OCI-LY7 (cell line): ENCODE results near the gene ROBO1. TPM values are rescaled to one million over a fixed set of nuclear protein-coding genes. Genes with fewer than 3 reads are reported as not detected.

Experiments used
- BruUV-seq: library from RNA; stranded (reverse); fragments of 400-500 nt; replicated peaks from 2 replicates; lab custom pipeline; 2021; lab: Mats Ljungman, UMichigan
- CTCF ChIA-PET: fragments of 300-600 bp; sonication (Branson Sonifier 250); formaldehyde crosslinking; loops from one replicate; lab custom pipeline; 2022; ENCODE audit warnings: antibody characterized with exemption; ENCODE audit not compliant: unreplicated experiment; lab: Charles Lee
- POLR2A ChIA-PET: fragments of 300-600 bp; sonication (Branson Sonifier 250); formaldehyde crosslinking; loops from one replicate; lab custom pipeline; 2022; ENCODE audit warnings: antibody characterized with exemption; lab: Charles Lee
- DNase-seq: peaks from one replicate; pipeline ENCODE4 v3.0.0-alpha.2; 2015; ENCODE audit warnings: low spot score
- H2AFZ ChIP-seq: fragments of 200-600 bp; sonication (generic), shearing (Covaris generic); 2 replicates; pipeline ENCODE4 v1.6.1; 2014; ENCODE audit warnings: mild to moderate bottlenecking, antibody characterized with exemption, low read length, moderate library complexity
- H3K27ac ChIP-seq: fragments of 200-600 bp; sonication (generic); 2 replicates; pipeline ENCODE4 v1.5.1; 2014; ENCODE audit warnings: mixed run types, low read depth, mild to moderate bottlenecking, moderate library complexity, low read length, inconsistent platforms; ENCODE audit not compliant: poor library complexity, severe bottlenecking
- H3K36me3 ChIP-seq: fragments of 200-600 bp; sonication (generic); 2 replicates; pipeline ENCODE4 v1.6.1; 2014; ENCODE audit warnings: mild to moderate bottlenecking, antibody characterized with exemption, low read length, moderate library complexity, mixed read lengths; ENCODE audit not compliant: insufficient read depth
- H3K4me1 ChIP-seq: fragments of 200-600 bp; sonication (generic); 2 replicates; pipeline ENCODE4 v1.5.1; 2014; ENCODE audit warnings: mild to moderate bottlenecking, low read length; ENCODE audit not compliant: insufficient read depth, poor library complexity, severe bottlenecking
- H3K4me2 ChIP-seq: fragments of 200-600 bp; sonication (generic); 2 replicates; pipeline ENCODE4 v1.6.1; 2014; ENCODE audit warnings: mild to moderate bottlenecking, low read length
- H3K4me3 ChIP-seq: fragments of 200-600 bp; sonication (generic); 2 replicates; pipeline ENCODE4 v1.5.1; 2014; ENCODE audit warnings: mild to moderate bottlenecking, low read depth, low read length; ENCODE audit not compliant: poor library complexity, severe bottlenecking
- H3K79me2 ChIP-seq: fragments of 200-600 bp; sonication (generic); 2 replicates; pipeline ENCODE4 v1.6.1; 2016; ENCODE audit warnings: low read depth, mild to moderate bottlenecking, low read length, moderate library complexity, mixed read lengths; ENCODE audit not compliant: insufficient read depth
- H3K9me2 ChIP-seq: fragments of 200-600 bp; sonication (generic); 2 replicates; pipeline ENCODE4 v1.6.1; 2016; ENCODE audit warnings: mild to moderate bottlenecking, low read length, mixed read lengths; ENCODE audit not compliant: insufficient read depth
- H3K9me3 ChIP-seq: fragments of 200-600 bp; sonication (generic); 2 replicates; pipeline ENCODE4 v1.6.1; 2014; ENCODE audit warnings: mild to moderate bottlenecking, mixed run types, low read length, mixed read lengths
- H4K20me1 ChIP-seq: fragments of 200-600 bp; sonication (generic); 2 replicates; pipeline ENCODE4 v1.6.1; 2014; ENCODE audit warnings: mild to moderate bottlenecking, antibody characterized with exemption, low read length, moderate library complexity, mixed read lengths; ENCODE audit not compliant: insufficient read depth
- CTCF ChIP-seq: fragments of 200-600 bp; sonication (generic); conservative IDR thresholded peaks from 2 replicates; pipeline ENCODE4 v1.5.1; 2014; ENCODE audit warnings: mild to moderate bottlenecking, antibody characterized with exemption, low read length, moderate library complexity, mixed read lengths
- EZH2phosphoT487 ChIP-seq: fragments of 200-600 bp; sonication (generic); IDR thresholded peaks from 2 replicates; pipeline ENCODE4 v1.6.1; 2018; ENCODE audit warnings: low read depth, borderline replicate concordance, mild to moderate bottlenecking, mixed run types, antibody characterized with exemption, low read length, moderate library complexity, mixed read lengths
- intact Hi-C: fragments of 100-400 bp; cut with micrococcal nuclease; formaldehyde crosslinking; loops from one replicate; pipeline ENCODE4 v1.10.0; 2022; ENCODE audit not compliant: unreplicated experiment
- total RNA-seq, 2 experiments: library from RNA; depleted of rRNA in 1 of 2; stranded (reverse); fragments of >200 nt in 1 of 2; shearing (Covaris generic) in 1 of 2; gene quantifications; 2 replicates each; pipeline ENCODE4 v1.2.3, GENCODE V29; 2014 to 2022

Gene ROBO1
- total RNA-seq, 2 experiments from 2014 or later = not detected

GRCh38 chr3:78629544-78629943 lies 1138.3 kb downstream of the ROBO1 start:
- POLR2A ChIA-PET = interaction anchor here (0.9 kb wide), 1 partner anchor 37 kb away, joined by 3 read pairs; no protein-coding TSS in a partner anchor
- intact Hi-C loops = no loop called here
- TF ChIP-seq EZH2phosphoT487 (no peak), CTCF (no peak)
- H3K9me3 ChIP-seq = no peaks in the 10 kb centered on the region
- no peak overlapping the region for H3K27ac ChIP-seq
- H3K4me1 ChIP-seq = no peaks in the 10 kb centered on the region
- no peaks in the 10 kb centered on the region for H3K36me3 ChIP-seq
- CTCF ChIA-PET = no interaction called here
- no peak overlapping the region for H3K4me3 ChIP-seq
- H2AFZ ChIP-seq = no peak overlapping the region
- no TSS peak for BruUV-seq
- DNase-seq = no peak
- H3K79me2 ChIP-seq = no peaks in the 10 kb centered on the region
- H3K4me2 ChIP-seq = no peak overlapping the region
- H4K20me1 ChIP-seq = no peaks in the 10 kb centered on the region
- no peaks in the 10 kb centered on the region for H3K9me2 ChIP-seq

- Histone ChIP-seq H3K36me3 (no peaks in the 10 kb centered on the region), H3K79me2 (no peaks in the 10 kb centered on the region), H3K4me2 (no peak overlapping the region), H4K20me1 (no peaks in the 10 kb centered on the region), H3K27ac (no peak overlapping the region), H3K4me3 (no peak overlapping the region), H3K9me3 (no peaks in the 10 kb centered on the region), H2AFZ (no peak overlapping the region), H3K4me1 (no peaks in the 10 kb centered on the region), H3K9me2 (no peaks in the 10 kb centered on the region)
- ChIA-PET POLR2A (no interaction called here), CTCF (no interaction called here)
- no peak for TF ChIP-seq EZH2phosphoT487
- no peak for DNase-seq
- BruUV-seq = no TSS peak
- intact Hi-C loops = no loop called here
Observed at GRCh38 chr3:78621061-78621716, 1146.6 kb downstream of the ROBO1 start.

- BruUV-seq = no TSS peak
- Histone ChIP-seq H3K4me1 (no peaks in the 10 kb centered on the region), H3K79me2 (no peaks in the 10 kb centered on the region), H3K27ac (no peak overlapping the region), H3K9me3 (no peaks in the 10 kb centered on the region), H3K4me2 (no peak overlapping the region), H3K9me2 (no peaks in the 10 kb centered on the region), H3K4me3 (no peak overlapping the region), H3K36me3 (no peaks in the 10 kb centered on the region), H2AFZ (no peak overlapping the region), H4K20me1 (no peaks in the 10 kb centered on the region)
- ChIA-PET CTCF (no interaction called here), POLR2A (interaction anchor here (0.6 kb wide), 1 partner anchor 227 kb away, joined by 3 read pairs; no protein-coding TSS in a partner anchor)
- intact Hi-C loops = no loop called here
- TF ChIP-seq EZH2phosphoT487 = no peak
- TF ChIP-seq CTCF = no peak
- no peak for DNase-seq
Observed at GRCh38 chr3:78614486-78614885, 1153.3 kb downstream of the ROBO1 start.
